BLaER1 (cell line): ENCODE results near the gene LRTM1.

ENCODE experiments used
- H3K27ac ChIP-seq: shearing (Covaris generic); formaldehyde crosslinking; 2 replicates; pipeline ENCODE4 v1.8.1; 2022
- H3K27me3 ChIP-seq: shearing (Covaris generic); formaldehyde crosslinking; 2 replicates; pipeline ENCODE4 v1.8.1; 2022
- H3K36me3 ChIP-seq: shearing (Covaris generic); formaldehyde crosslinking; 2 replicates; pipeline ENCODE4 v1.8.1; 2022
- H3K4me1 ChIP-seq: shearing (Covaris generic); formaldehyde crosslinking; 2 replicates; pipeline ENCODE4 v1.8.1; 2022
- H3K4me2 ChIP-seq: shearing (Covaris generic); formaldehyde crosslinking; 2 replicates; pipeline ENCODE4 v1.8.1; 2022
- H3K4me3 ChIP-seq: shearing (Covaris generic); formaldehyde crosslinking; 2 replicates; pipeline ENCODE4 v1.8.1; 2022
- H3K9ac ChIP-seq: shearing (Covaris generic); formaldehyde crosslinking; 2 replicates; pipeline ENCODE4 v1.8.1; 2022
- H3K9me3 ChIP-seq: shearing (Covaris generic); formaldehyde crosslinking; 2 replicates; pipeline ENCODE4 v1.8.1; 2022
- H4K20me1 ChIP-seq: shearing (Covaris generic); formaldehyde crosslinking; 2 replicates; pipeline ENCODE4 v1.8.1; 2022
- Cebpa-rat ChIP-seq: shearing (Covaris generic); IDR thresholded peaks from 2 replicates; pipeline ENCODE4 v1.8.1; 2022

Gene LRTM1

DNA sequence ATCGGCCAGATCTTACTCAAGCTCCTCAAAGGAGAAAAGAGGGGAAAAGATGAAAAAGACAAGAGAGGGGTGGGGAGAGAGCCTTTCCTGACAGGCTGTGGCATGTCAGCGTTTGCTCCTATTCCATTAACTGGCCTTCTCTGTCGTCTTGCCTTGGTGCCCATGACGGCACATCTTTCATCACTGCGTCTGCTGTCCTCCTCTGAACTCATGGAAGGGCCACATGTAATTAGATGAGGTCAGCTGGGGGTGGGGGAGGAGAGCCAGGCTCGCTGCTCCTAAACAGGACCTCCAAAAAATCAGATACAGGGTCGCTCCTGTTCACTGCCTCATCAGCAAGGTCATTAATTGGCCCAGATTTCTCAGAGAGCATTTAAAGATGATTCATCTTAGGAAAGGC lies 49.7 kb downstream of the LRTM1 start:
- no peak for TF ChIP-seq Cebpa-rat
- Histone ChIP-seq H3K9me3 (no peaks in the 10 kb centered on the region), H3K27ac (no peak overlapping the region), H3K4me3 (no peak overlapping the region), H3K36me3 (no peaks in the 10 kb centered on the region), H3K4me2 (no peak overlapping the region), H3K9ac (no peak overlapping the region), H4K20me1 (no peaks in the 10 kb centered on the region), H3K4me1 (peaks cover 6% of the 10 kb centered on the region), H3K27me3 (no peaks in the 10 kb centered on the region)

- TF ChIP-seq Cebpa-rat, result no peak
- H4K20me1 ChIP-seq, result no peaks in the 10 kb centered on the region
- H3K4me3 ChIP-seq, result no peak overlapping the region
- no peak overlapping the region for H3K27ac ChIP-seq
- no peaks in the 10 kb centered on the region for H3K27me3 ChIP-seq
- H3K9me3 ChIP-seq, result no peaks in the 10 kb centered on the region
- H3K36me3 ChIP-seq, result no peaks in the 10 kb centered on the region
- H3K4me2 ChIP-seq, result no peak overlapping the region
- H3K9ac ChIP-seq, result no peak overlapping the region
- peaks cover 6% of the 10 kb centered on the region for H3K4me1 ChIP-seq
These were observed 50.1 kb downstream of the LRTM1 start for GRCh38 chr3:54877730-54878129.

GRCh38 chr3:54876694-54877093 lies 51.2 kb downstream of the LRTM1 start:
- Histone ChIP-seq H3K9me3 (no peaks in the 10 kb centered on the region), H3K4me1 (peaks cover 6% of the 10 kb centered on the region), H3K4me2 (no peak overlapping the region), H4K20me1 (no peaks in the 10 kb centered on the region), H3K4me3 (no peak overlapping the region), H3K36me3 (no peaks in the 10 kb centered on the region), H3K27me3 (no peaks in the 10 kb centered on the region), H3K9ac (no peak overlapping the region), H3K27ac (no peak overlapping the region)
- TF ChIP-seq Cebpa-rat, result no peak

DNA sequence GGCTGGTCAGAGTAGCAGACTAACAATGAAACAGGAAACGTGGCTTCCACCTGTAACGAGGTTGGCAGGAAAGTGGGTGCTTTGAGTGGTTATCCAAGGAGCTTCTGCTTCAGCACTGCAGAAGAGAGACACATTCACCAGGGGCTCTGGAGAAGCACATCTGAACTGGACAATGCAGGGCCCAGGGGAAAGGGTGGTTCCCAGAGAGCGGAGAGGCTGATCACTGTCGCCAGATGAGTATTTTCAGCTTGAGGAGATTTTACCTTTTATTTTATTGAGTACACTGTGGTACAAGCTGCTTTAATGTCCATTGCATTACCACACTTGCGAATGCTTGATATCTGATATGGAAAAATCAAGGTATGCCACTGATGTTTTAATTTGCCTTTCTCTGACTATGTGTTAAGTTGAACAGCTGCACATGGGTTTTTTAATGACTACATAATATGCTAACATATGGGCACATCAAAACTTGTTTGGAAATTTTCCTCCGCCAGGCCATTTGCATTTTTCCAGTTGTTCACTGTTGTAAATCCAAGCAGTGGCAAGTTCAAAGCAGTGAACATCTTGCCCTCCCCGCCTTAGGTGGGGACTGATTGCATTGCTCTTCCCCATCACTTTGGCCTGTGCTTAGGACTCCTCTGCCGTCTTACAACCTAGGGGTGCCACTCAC lies 52.1 kb downstream of the LRTM1 start:
- no peaks in the 10 kb centered on the region for H4K20me1 ChIP-seq
- H3K36me3 ChIP-seq, result no peaks in the 10 kb centered on the region
- no peak overlapping the region for H3K27ac ChIP-seq
- H3K9ac ChIP-seq, result no peak overlapping the region
- no peaks in the 10 kb centered on the region for H3K27me3 ChIP-seq
- peaks cover 6% of the 10 kb centered on the region for H3K4me1 ChIP-seq
- TF ChIP-seq Cebpa-rat, result no peak
- no peaks in the 10 kb centered on the region for H3K9me3 ChIP-seq
- no peak overlapping the region for H3K4me3 ChIP-seq
- 0 out of 2 replicates have a peak overlapping the region, but pooled peaks have one; percentile 8 for H3K4me2 ChIP-seq

- TF ChIP-seq Cebpa-rat, result no peak
- Histone ChIP-seq H3K4me2 (0 out of 2 replicates have a peak overlapping the region, but pooled peaks have one; percentile 8), H4K20me1 (no peaks in the 10 kb centered on the region), H3K27me3 (no peaks in the 10 kb centered on the region), H3K9me3 (no peaks in the 10 kb centered on the region), H3K4me1 (peaks cover 6% of the 10 kb centered on the region), H3K36me3 (no peaks in the 10 kb centered on the region), H3K9ac (no peak overlapping the region), H3K4me3 (no peak overlapping the region), H3K27ac (no peak overlapping the region)
These were observed 52.9 kb downstream of the LRTM1 start for GRCh38 chr3:54874816-54875556.

DNA sequence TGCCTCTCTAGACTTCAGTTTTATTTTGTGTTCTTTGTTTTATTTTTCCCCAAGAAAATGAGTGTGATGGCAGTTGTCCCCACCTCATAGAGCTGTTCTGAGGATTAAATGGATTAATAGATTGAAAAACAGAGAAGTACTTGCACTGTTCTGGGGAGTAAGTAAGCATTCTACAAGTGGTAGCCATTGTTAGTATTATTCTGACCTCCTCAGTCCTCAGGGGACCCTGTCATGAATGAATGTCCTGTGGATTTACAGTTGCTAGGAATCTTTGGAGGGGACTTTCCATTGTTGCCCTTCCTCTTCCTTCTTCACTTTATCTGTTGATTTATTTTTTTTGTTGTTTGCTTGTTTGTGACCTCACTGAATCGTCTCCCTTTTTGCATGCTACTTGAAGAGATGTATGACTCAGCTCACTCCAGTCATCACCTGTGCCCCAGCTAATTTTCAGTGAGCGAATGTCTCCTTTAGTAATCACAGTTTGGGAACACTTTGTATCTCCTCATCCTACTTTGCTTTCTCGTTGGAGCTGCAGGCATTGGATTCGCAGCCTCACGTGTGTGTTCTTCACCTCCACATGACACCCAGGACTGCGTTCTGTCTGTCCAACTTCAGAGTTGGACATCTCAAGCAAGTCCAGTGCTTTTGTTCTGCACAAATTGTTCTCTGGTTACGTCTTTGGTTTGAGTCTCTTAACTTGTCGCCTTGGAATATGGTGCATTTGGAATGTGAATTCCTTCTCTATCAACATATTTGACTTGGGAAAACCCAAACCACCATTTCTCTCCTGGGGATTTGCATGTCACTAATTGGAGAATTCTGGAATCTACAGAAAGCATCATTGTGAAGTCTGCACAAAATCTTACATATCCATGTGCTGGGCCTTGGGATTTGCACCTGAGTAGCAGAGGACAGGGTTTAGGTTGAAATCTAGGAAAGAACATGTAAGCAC lies 54.5 kb downstream of the LRTM1 start:
- Histone ChIP-seq H3K27me3 (no peaks in the 10 kb centered on the region), H3K36me3 (no peaks in the 10 kb centered on the region), H3K4me1 (peaks cover 6% of the 10 kb centered on the region), H3K9ac (no peak overlapping the region), H3K4me2 (no peak overlapping the region), H4K20me1 (no peaks in the 10 kb centered on the region), H3K27ac (no peak overlapping the region), H3K9me3 (no peaks in the 10 kb centered on the region), H3K4me3 (no peak overlapping the region)
- TF ChIP-seq Cebpa-rat, result no peak

DNA sequence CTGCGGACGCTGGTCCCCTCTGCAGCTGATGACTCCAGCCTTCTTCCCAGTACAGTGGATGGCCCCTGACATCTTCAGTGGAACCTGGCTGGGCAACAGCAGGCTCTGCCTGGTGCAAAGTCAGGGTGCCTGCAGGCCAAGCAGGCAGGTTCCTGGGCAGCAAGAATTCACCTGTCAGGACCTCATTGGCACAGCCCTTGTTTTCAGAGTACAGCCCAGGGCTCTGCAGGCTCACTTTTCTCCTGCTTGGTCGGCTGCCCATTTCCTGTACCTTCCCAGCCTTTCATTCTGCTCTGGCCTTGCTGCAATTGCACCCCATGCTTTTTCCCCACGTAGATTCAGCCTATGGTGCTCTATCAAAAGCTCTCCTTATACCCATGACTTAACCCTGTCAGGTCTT lies 56.0 kb downstream of the LRTM1 start:
- H3K36me3 ChIP-seq, result no peaks in the 10 kb centered on the region
- no peak overlapping the region for H3K9ac ChIP-seq
- H3K27ac ChIP-seq, result no peak overlapping the region
- H3K4me1 ChIP-seq, result peaks cover 11% of the 10 kb centered on the region
- no peaks in the 10 kb centered on the region for H3K27me3 ChIP-seq
- no peaks in the 10 kb centered on the region for H3K9me3 ChIP-seq
- no peak overlapping the region for H3K4me2 ChIP-seq
- H3K4me3 ChIP-seq, result no peak overlapping the region
- H4K20me1 ChIP-seq, result no peaks in the 10 kb centered on the region
- TF ChIP-seq Cebpa-rat, result no peak

GRCh38 chr3:54870423-54870822 lies 57.4 kb downstream of the LRTM1 start:
- no peak overlapping the region for H3K4me2 ChIP-seq

More at GRCh38 chr3:54870423-54870822, 57.4 kb downstream of the LRTM1 start:
- no peaks in the 10 kb centered on the region for H4K20me1 ChIP-seq
- no peak overlapping the region for H3K27ac ChIP-seq
- H3K9ac ChIP-seq, result no peak overlapping the region
- H3K9me3 ChIP-seq, result no peaks in the 10 kb centered on the region
- peaks cover 22% of the 10 kb centered on the region for H3K4me1 ChIP-seq
- no peak overlapping the region for H3K4me3 ChIP-seq
- no peak for TF ChIP-seq Cebpa-rat
- H3K36me3 ChIP-seq, result no peaks in the 10 kb centered on the region
- no peaks in the 10 kb centered on the region for H3K27me3 ChIP-seq
